Sigmoid colon (tissue), 7 donors: Measurements from ENCODE around the gene GREB1. TPM values are rescaled to one million over a fixed set of nuclear protein-coding genes. Genes with fewer than 3 reads are reported as not detected.

Experiments used
- DNase-seq: peaks from one replicate; pipeline ENCODE4 v3.0.0-alpha.2; 2019
- H3K27ac ChIP-seq, 4 donors: fragments of 200-600 bp; sonication (generic); one replicate each; pipeline ENCODE4 v1.5.1; 2016 to 2019; ENCODE audit warnings: mild to moderate bottlenecking in 1 of 4
- H3K27me3 ChIP-seq, 3 donors: fragments of 200-600 bp; sonication (generic); one replicate each; pipeline ENCODE4 v1.5.1; 2019; ENCODE audit warnings: mild to moderate bottlenecking in 1 of 3
- H3K36me3 ChIP-seq, 4 donors: fragments of 200-600 bp; sonication (generic); one replicate each; pipeline ENCODE4 v1.5.1; 2016 to 2019
- H3K4me1 ChIP-seq, 4 donors: fragments of 200-600 bp; sonication (generic); one replicate each; pipeline ENCODE4 v1.5.1; 2017 to 2019
- H3K4me3 ChIP-seq, 4 donors: fragments of 200-600 bp; sonication (generic); one replicate each; pipeline ENCODE4 v1.5.1; 2017 to 2019; ENCODE audit warnings: mild to moderate bottlenecking in 2 of 4, moderate library complexity in 1 of 4
- H3K9me3 ChIP-seq, 4 donors: fragments of 200-600 bp in 3 of 4; sonication (generic) in 3 of 4; one replicate each; pipeline versions ENCODE4 v1.5.1 to v1.6.1; 2013 to 2019
- EP300 ChIP-seq, 4 donors: sonication (generic); formaldehyde crosslinking; IDR thresholded peaks; one replicate each; pipeline ENCODE4 v1.6.1; 2017; ENCODE audit warnings: antibody characterized with exemption in 4 of 4
- POLR2A ChIP-seq, 2 donors: fragments of 450-650 bp; IDR thresholded peaks; one replicate each; pipeline ENCODE4 v1.6.1; 2016; ENCODE audit warnings: antibody characterized with exemption in 2 of 2, mild to moderate bottlenecking in 2 of 2, moderate library complexity in 2 of 2
- POLR2AphosphoS5 ChIP-seq, 4 donors: sonication (generic); formaldehyde crosslinking; IDR thresholded peaks; one replicate each; pipeline ENCODE4 v1.6.1; 2017; ENCODE audit warnings: antibody characterized with exemption in 4 of 4
- WGBS, 2 donors: extraction: QIAGEN DNeasy Blood & Tissue Kit; methylation state at CpG; one replicate each; pipeline ENCODE4 v1.1.7; 2013; 5-methylcytosine and 5-hydroxymethylcytosine counted together
- intact Hi-C: fragments of 100-400 bp; cut with DNase I; formaldehyde crosslinking; loops from one replicate; pipeline ENCODE4 v1.15.1; 2023
- polyA plus RNA-seq, 3 donors: library from polyadenylated mRNA; stranded (reverse); fragments of 200-250 nt; gene quantifications; one replicate each; pipeline ENCODE4 v1.2.3, GENCODE V29; 2013
- small RNA-seq, 3 donors: library from RNA; depleted of rRNA; stranded (forward); fragments of <200 nt; gene quantifications; one replicate each; pipeline ENCODE3, GENCODE V24; 2016
- total RNA-seq, 4 donors: library from RNA; depleted of rRNA; stranded (reverse); fragments of >200 nt; gene quantifications; one replicate each; pipeline ENCODE4 v1.1.0, GENCODE V29; 2016
- TF ChIP-seq, protein P1 (sequence below), 4 experiments: fragments of 450-650 bp in 3 of 4; fragments of 200-600 bp in 1 of 4; IDR thresholded peaks; one replicate each; pipeline ENCODE4 v1.5.1; 2016 to 2019; ENCODE audit warnings: antibody characterized with exemption in 4 of 4, mild to moderate bottlenecking in 3 of 4, moderate library complexity in 2 of 4
- donor health status: healthy with polysubstance abuse.
- donor health status: Bipolar disorder and iron deficiency.
- donor health status: healthy.

The GREB1 gene
- total and polyA plus RNA-seq, 7 donors: 0.28 to 2.5 (median 1.1) TPM; not detected in 1

DNA sequence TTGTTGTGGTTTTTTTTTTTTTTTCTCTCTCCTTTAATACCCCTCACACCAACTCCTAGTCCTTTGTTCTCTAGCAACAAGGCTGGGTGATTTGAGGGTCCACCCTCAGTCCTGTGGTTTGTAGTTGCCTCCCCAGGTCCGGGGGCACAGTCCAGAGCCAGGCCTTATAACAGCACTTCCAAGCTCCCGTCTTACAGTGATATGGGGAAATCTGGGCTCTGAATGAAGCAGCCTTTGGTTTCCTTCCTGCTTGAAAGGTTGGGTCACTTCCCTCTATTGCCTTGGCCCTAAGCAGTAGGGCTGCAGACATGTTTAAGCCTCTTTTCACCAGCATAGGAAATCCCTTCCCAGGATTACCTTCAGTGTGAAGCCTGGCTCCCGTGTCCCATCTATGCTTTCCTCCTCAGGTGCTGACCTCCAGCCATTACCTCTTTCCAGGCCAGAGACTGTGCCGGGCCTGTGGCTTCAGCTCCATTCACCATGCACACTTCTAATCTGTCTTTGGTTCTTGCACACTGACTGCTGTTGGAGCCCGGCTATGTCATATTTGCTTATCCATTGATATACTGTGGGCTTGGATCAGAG lies 157.3 kb downstream of the GREB1 start:
- Histone ChIP-seq H3K9me3 (no peaks in the 10 kb centered on the region), H3K4me3 (no peak overlapping the region), H3K36me3 (no peaks in the 10 kb centered on the region), H3K27ac (no peak overlapping the region), H3K27me3 (no peaks in the 10 kb centered on the region), H3K4me1 (peaks cover 0 to 22% (median 18%) of the 10 kb centered on the region in 4 donors)
- 84 to 91% methylated on average over 5 of the region's 5 CpGs for WGBS, 2 donors
- no peak for DNase-seq
- intact Hi-C loops: no loop called here
- TF ChIP-seq, protein P1, sequence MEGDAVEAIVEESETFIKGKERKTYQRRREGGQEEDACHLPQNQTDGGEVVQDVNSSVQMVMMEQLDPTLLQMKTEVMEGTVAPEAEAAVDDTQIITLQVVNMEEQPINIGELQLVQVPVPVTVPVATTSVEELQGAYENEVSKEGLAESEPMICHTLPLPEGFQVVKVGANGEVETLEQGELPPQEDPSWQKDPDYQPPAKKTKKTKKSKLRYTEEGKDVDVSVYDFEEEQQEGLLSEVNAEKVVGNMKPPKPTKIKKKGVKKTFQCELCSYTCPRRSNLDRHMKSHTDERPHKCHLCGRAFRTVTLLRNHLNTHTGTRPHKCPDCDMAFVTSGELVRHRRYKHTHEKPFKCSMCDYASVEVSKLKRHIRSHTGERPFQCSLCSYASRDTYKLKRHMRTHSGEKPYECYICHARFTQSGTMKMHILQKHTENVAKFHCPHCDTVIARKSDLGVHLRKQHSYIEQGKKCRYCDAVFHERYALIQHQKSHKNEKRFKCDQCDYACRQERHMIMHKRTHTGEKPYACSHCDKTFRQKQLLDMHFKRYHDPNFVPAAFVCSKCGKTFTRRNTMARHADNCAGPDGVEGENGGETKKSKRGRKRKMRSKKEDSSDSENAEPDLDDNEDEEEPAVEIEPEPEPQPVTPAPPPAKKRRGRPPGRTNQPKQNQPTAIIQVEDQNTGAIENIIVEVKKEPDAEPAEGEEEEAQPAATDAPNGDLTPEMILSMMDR (IDR thresholded peaks at IDR 0.05): no peak
- TF ChIP-seq POLR2AphosphoS5 (IDR thresholded peaks at IDR 0.05) (no peak), POLR2A (IDR thresholded peaks at IDR 0.05) (no peak), EP300 (IDR thresholded peaks at IDR 0.05) (no peak)

Small RNA genes within 50 kb of the gene (small RNA-seq; reads per million reads assigned to genes)
- gene MIR4429 (0 to 0.06 (median 0) reads per million in 3 donors), gene RN7SL674P (0 to 0.18 (median 0.07) reads per million in 3 donors), gene RNA5SP84 (0 reads per million in 3 donors), gene RNU2-13P (0 to 0.15 (median 0) reads per million in 3 donors)

Other genes starting within 250 kb of the GREB1 start
- 10 to 100 TPM; 43.5 to 74.8 (median 48.3) TPM for gene ROCK2, start 189.4 kb upstream of the GREB1 start, total RNA-seq
- gene ROCK2, start 189.4 kb upstream of the GREB1 start, polyA plus RNA-seq: 10 to 100 TPM; 15.2 to 21.3 (median 16.8) TPM
- 10 to 100 TPM; 11.8 to 24.2 (median 19.5) TPM for gene E2F6, start 67.9 kb upstream of the GREB1 start, total RNA-seq
- 1 to 10 TPM; 3.6 to 5.5 (median 3.9) TPM for gene E2F6, start 67.9 kb upstream of the GREB1 start, polyA plus RNA-seq
- not detected for gene NTSR2, start 136.2 kb downstream of the GREB1 start, total RNA-seq
- under 1 TPM in 2 of 3 donors, not detected in 1; 0.04 to 0.60 TPM for gene NTSR2, start 136.2 kb downstream of the GREB1 start, polyA plus RNA-seq
- 10 to 100 TPM; 27.5 to 37.4 (median 30.6) TPM for gene LPIN1, start 212.6 kb downstream of the GREB1 start, total RNA-seq
- gene LPIN1, start 212.6 kb downstream of the GREB1 start, polyA plus RNA-seq: 10 to 100 TPM in 1 of 3 donors, 1 to 10 TPM in 2; 4.2 to 29.2 (median 4.9) TPM